DND-41 (cell line): ENCODE results near the gene RGMB.

Experiments
- ATAC-seq: fragments of 200-7000 bp; cut with Tn5 transposase; 3 replicates; pipeline ENCODE4 v1.9.1; 2021; ENCODE audit warnings: low read depth; ENCODE audit not compliant: insufficient read depth
- DNase-seq: peaks from one replicate; pipeline ENCODE4 v3.0.0-alpha.2; 2020
- H2AFZ ChIP-seq: 2 replicates; pipeline ENCODE4 v1.6.0; 2012; ENCODE audit warnings: low read depth, low read length
- H3K27ac ChIP-seq: 2 replicates; pipeline ENCODE4 v1.5.1; 2012; ENCODE audit warnings: low read length, inconsistent platforms
- H3K27me3 ChIP-seq: fragments of 200-600 bp; sonication (generic); 2 replicates; pipeline ENCODE4 v1.6.0; 2012; ENCODE audit warnings: low read length, mild to moderate bottlenecking, inconsistent platforms; ENCODE audit not compliant: insufficient read depth, poor library complexity
- H3K36me3 ChIP-seq: 2 replicates; pipeline ENCODE4 v1.5.1; 2012; ENCODE audit warnings: low read length, inconsistent platforms; ENCODE audit not compliant: insufficient read depth
- H3K4me1 ChIP-seq: 2 replicates; pipeline ENCODE4 v1.5.1; 2012; ENCODE audit warnings: mild to moderate bottlenecking, low read length; ENCODE audit not compliant: insufficient read depth
- H3K4me2 ChIP-seq: 2 replicates; pipeline ENCODE4 v1.6.0; 2012; ENCODE audit warnings: mild to moderate bottlenecking, moderate library complexity, low read length, inconsistent platforms; ENCODE audit not compliant: insufficient read depth
- H3K4me3 ChIP-seq, 2 experiments: fragments of 200-600 bp in 1 of 2; shearing (Covaris generic) in 1 of 2; 2 replicates each; pipeline ENCODE4 v1.5.1; 2012 to 2016; ENCODE audit warnings: inconsistent platforms in 2 of 2, low read length in 2 of 2, mild to moderate bottlenecking in 2 of 2, low read depth in 1 of 2, moderate library complexity in 1 of 2
- H3K79me2 ChIP-seq: 2 replicates; pipeline ENCODE4 v1.6.0; 2012; ENCODE audit warnings: low read length, inconsistent platforms; ENCODE audit not compliant: insufficient read depth
- H3K9ac ChIP-seq: 2 replicates; pipeline ENCODE4 v1.6.0; 2012; ENCODE audit warnings: low read depth, mild to moderate bottlenecking, inconsistent platforms, low read length, moderate library complexity
- H3K9me3 ChIP-seq: 2 replicates; pipeline ENCODE4 v1.5.1; 2012; ENCODE audit warnings: low read length, moderate library complexity, mild to moderate bottlenecking, inconsistent platforms; ENCODE audit not compliant: insufficient read depth, severe bottlenecking
- H4K20me1 ChIP-seq: 2 replicates; pipeline ENCODE4 v1.6.0; 2012; ENCODE audit warnings: low read length; ENCODE audit not compliant: insufficient read depth
- EZH2 ChIP-seq: IDR thresholded peaks from 3 replicates; pipeline ENCODE4 v1.6.1; 2012; ENCODE audit warnings: borderline replicate concordance, low read depth, mild to moderate bottlenecking, moderate library complexity, low read length, inconsistent platforms; ENCODE audit not compliant: severe bottlenecking
- TF ChIP-seq, protein P1 (sequence below): IDR thresholded peaks from 2 replicates; pipeline ENCODE4 v1.5.1; 2012; ENCODE audit warnings: borderline replicate concordance, low read length, moderate library complexity, mild to moderate bottlenecking; ENCODE audit not compliant: poor library complexity, severe bottlenecking; ENCODE audit errors: extremely low read depth

The RGMB gene

GRCh38 chr5:98755406-98755805, 18.1 kb upstream of the RGMB start:
- no peak overlapping the region for H3K27ac ChIP-seq
- H3K4me1 ChIP-seq, result no peaks in the 10 kb centered on the region
- no peaks in the 10 kb centered on the region for H4K20me1 ChIP-seq
- no peak for TF ChIP-seq EZH2
- TF ChIP-seq, protein P1, sequence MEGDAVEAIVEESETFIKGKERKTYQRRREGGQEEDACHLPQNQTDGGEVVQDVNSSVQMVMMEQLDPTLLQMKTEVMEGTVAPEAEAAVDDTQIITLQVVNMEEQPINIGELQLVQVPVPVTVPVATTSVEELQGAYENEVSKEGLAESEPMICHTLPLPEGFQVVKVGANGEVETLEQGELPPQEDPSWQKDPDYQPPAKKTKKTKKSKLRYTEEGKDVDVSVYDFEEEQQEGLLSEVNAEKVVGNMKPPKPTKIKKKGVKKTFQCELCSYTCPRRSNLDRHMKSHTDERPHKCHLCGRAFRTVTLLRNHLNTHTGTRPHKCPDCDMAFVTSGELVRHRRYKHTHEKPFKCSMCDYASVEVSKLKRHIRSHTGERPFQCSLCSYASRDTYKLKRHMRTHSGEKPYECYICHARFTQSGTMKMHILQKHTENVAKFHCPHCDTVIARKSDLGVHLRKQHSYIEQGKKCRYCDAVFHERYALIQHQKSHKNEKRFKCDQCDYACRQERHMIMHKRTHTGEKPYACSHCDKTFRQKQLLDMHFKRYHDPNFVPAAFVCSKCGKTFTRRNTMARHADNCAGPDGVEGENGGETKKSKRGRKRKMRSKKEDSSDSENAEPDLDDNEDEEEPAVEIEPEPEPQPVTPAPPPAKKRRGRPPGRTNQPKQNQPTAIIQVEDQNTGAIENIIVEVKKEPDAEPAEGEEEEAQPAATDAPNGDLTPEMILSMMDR, result no peak
- H3K4me3 ChIP-seq, result no peak overlapping the region
- DNase-seq (no peak), ATAC-seq (no peak)
- H2AFZ ChIP-seq, result no peak overlapping the region
- no peak overlapping the region for H3K9ac ChIP-seq
- H3K36me3 ChIP-seq, result no peaks in the 10 kb centered on the region
- H3K9me3 ChIP-seq, result no peaks in the 10 kb centered on the region
- no peaks in the 10 kb centered on the region for H3K27me3 ChIP-seq
- H3K4me2 ChIP-seq, result no peak overlapping the region
- no peaks in the 10 kb centered on the region for H3K79me2 ChIP-seq

DNA sequence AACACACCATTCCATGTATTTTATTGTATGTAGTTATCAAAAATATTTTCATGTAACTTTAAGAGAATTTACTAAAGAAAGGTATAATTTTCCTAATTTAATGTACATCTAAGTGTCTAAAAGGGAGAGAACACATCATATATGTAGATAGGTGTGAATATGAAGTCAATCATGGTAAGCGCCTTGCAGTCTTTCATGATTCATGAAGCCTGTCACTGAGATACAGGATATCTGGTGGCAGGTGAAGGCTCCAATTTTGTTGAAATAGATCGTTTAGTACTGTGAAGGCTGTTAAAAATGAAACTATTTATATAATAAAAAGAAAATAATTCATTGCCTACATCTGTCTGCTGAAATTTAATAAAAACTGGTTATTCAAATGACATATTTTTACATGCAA, 15.5 kb upstream of the RGMB start:
- H3K9me3 ChIP-seq, result no peaks in the 10 kb centered on the region
- no peak overlapping the region for H3K9ac ChIP-seq
- TF ChIP-seq, protein P1, result no peak
- TF ChIP-seq EZH2, result no peak
- ATAC-seq (no peak), DNase-seq (no peak)
- H3K79me2 ChIP-seq, result no peaks in the 10 kb centered on the region
- no peak overlapping the region for H3K4me2 ChIP-seq
- no peak overlapping the region for H3K4me3 ChIP-seq
- H3K36me3 ChIP-seq, result no peaks in the 10 kb centered on the region
- no peaks in the 10 kb centered on the region for H4K20me1 ChIP-seq
- H3K27me3 ChIP-seq, result no peaks in the 10 kb centered on the region
- no peak overlapping the region for H3K27ac ChIP-seq
- H3K4me1 ChIP-seq, result no peaks in the 10 kb centered on the region
- H2AFZ ChIP-seq, result no peak overlapping the region

DNA sequence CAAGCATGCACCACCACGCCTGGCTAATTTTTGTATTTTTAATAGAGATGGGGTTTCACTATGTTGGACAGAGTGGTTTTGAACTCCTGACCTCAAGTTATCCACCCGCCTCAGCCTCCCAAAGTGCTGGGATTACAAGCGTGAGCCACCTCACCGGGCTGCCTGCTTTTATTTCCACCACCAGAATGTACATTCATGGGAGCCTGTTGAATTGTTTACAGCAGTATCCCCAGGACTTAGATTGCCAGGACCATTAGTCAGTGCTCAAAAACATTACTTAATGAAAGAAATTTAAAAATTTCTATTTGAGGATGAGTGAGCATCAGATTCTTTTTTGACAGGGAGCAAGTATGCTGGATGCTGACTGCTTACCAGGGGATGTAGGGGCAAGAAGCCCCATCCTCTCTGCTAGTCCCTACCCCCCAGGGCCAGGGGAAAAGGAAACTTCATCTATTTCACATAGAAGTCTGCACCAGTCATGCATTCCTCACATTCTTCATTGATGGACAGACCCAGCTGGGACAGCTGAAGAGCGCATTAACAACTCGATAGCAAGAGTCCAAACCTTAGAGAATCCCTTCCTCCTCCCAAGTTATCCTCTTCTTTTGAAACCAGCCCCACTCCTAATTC, 10.3 kb upstream of the RGMB start:
- no peaks in the 10 kb centered on the region for H3K9me3 ChIP-seq
- no peak overlapping the region for H3K4me2 ChIP-seq
- no peak overlapping the region for H3K9ac ChIP-seq
- no peaks in the 10 kb centered on the region for H3K79me2 ChIP-seq
- H4K20me1 ChIP-seq, result no peaks in the 10 kb centered on the region
- no peak for DNase-seq
- no peak overlapping the region for H2AFZ ChIP-seq
- TF ChIP-seq, protein P1, result no peak
- no peak for TF ChIP-seq EZH2
- no peaks in the 10 kb centered on the region for H3K36me3 ChIP-seq
- no peak overlapping the region for H3K27ac ChIP-seq
- ATAC-seq, result no peak
- no peaks in the 10 kb centered on the region for H3K4me1 ChIP-seq
- H3K4me3 ChIP-seq, result no peak overlapping the region
- peaks cover 2% of the 10 kb centered on the region for H3K27me3 ChIP-seq
